Measurements from ENCODE around the gene TOP3A. TPM values are rescaled to one million over a fixed set of nuclear protein-coding genes. Genes with fewer than 3 reads are reported as not detected.

TOP3A gene
- total RNA-seq, 1 experiment from 2014 or later = 56.1 TPM

DNA sequence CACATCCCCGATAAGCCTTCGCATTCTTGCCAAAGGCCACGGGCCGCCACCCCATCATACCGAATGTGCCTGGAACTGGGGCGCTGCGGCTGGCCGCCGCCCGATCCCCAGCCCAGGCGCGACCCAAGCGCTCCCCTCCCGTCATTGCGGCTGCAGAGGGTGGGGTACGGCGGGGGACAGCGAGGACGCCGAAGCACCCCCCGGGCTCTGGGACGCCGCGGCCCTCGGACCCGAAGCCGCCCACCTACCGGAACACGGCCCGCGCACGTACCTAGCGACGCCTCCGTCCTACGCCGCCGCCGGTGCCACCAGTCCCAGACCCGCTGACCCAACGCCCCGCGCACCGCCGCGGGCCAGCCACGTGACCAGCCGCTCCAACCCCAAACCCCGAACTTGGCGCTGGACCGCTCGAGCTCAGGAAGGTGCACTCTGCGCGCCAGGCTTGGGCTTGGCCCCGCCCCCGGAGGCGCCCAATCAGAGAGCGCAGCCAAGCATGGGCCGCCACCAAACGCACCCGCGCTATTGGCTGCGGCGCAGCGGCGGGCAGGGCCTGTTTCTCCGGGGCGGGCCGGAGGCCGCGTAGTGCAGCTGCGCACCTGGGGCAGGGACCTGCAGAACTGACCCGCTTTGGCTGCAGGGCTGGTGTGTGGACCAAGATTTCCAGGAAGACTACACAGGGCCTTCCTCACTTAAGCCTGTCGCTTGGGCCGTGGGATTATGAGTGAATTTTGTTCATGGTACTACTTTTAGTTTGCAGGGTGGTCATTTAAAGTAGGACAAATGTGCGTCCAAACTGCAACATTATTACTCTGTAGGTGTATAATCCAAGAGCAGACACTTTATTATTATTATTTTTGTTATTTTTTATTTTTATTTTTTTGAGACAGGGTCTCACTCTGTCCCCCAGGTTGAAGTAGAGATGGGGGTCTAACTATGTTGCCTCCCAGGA lies 48.6 kb upstream of the TOP3A start, which contains the start of gene SHMT1 (continued):
- TF ChIP-seq, protein P1, sequence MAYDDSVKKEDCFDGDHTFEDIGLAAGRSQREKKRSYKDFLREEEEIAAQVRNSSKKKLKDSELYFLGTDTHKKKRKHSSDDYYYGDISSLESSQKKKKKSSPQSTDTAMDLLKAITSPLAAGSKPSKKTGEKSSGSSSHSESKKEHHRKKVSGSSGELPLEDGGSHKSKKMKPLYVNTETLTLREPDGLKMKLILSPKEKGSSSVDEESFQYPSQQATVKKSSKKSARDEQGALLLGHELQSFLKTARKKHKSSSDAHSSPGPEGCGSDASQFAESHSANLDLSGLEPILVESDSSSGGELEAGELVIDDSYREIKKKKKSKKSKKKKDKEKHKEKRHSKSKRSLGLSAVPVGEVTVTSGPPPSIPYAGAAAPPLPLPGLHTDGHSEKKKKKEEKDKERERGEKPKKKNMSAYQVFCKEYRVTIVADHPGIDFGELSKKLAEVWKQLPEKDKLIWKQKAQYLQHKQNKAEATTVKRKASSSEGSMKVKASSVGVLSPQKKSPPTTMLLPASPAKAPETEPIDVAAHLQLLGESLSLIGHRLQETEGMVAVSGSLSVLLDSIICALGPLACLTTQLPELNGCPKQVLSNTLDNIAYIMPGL (CRISPR knock-in tag; IDR thresholded peaks at IDR 0.05) = peak; percentile 94
- TF ChIP-seq, protein P2, sequence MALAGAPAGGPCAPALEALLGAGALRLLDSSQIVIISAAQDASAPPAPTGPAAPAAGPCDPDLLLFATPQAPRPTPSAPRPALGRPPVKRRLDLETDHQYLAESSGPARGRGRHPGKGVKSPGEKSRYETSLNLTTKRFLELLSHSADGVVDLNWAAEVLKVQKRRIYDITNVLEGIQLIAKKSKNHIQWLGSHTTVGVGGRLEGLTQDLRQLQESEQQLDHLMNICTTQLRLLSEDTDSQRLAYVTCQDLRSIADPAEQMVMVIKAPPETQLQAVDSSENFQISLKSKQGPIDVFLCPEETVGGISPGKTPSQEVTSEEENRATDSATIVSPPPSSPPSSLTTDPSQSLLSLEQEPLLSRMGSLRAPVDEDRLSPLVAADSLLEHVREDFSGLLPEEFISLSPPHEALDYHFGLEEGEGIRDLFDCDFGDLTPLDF (CRISPR knock-in tag; IDR thresholded peaks at IDR 0.05) = 0 out of 2 replicates have a peak, but pooled peaks have one; percentile 18
- TF ChIP-seq, protein P3, sequence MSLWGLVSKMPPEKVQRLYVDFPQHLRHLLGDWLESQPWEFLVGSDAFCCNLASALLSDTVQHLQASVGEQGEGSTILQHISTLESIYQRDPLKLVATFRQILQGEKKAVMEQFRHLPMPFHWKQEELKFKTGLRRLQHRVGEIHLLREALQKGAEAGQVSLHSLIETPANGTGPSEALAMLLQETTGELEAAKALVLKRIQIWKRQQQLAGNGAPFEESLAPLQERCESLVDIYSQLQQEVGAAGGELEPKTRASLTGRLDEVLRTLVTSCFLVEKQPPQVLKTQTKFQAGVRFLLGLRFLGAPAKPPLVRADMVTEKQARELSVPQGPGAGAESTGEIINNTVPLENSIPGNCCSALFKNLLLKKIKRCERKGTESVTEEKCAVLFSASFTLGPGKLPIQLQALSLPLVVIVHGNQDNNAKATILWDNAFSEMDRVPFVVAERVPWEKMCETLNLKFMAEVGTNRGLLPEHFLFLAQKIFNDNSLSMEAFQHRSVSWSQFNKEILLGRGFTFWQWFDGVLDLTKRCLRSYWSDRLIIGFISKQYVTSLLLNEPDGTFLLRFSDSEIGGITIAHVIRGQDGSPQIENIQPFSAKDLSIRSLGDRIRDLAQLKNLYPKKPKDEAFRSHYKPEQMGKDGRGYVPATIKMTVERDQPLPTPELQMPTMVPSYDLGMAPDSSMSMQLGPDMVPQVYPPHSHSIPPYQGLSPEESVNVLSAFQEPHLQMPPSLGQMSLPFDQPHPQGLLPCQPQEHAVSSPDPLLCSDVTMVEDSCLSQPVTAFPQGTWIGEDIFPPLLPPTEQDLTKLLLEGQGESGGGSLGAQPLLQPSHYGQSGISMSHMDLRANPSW (CRISPR knock-in tag; conservative IDR thresholded peaks at IDR 0.05; ENCODE audit: low read depth) = peak; percentile 85; the same call in 1 of the 2 replicates
- TF ChIP-seq, protein P4, sequence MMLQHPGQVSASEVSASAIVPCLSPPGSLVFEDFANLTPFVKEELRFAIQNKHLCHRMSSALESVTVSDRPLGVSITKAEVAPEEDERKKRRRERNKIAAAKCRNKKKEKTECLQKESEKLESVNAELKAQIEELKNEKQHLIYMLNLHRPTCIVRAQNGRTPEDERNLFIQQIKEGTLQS (CRISPR knock-in tag; conservative IDR thresholded peaks at IDR 0.05) = no peak
- TF ChIP-seq, protein P5, sequence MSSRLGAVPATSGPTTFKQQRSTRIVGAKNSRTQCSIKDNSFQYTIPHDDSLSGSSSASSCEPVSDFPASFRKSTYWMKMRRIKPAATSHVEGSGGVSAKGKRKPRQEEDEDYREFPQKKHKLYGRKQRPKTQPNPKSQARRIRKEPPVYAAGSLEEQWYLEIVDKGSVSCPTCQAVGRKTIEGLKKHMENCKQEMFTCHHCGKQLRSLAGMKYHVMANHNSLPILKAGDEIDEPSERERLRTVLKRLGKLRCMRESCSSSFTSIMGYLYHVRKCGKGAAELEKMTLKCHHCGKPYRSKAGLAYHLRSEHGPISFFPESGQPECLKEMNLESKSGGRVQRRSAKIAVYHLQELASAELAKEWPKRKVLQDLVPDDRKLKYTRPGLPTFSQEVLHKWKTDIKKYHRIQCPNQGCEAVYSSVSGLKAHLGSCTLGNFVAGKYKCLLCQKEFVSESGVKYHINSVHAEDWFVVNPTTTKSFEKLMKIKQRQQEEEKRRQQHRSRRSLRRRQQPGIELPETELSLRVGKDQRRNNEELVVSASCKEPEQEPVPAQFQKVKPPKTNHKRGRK (CRISPR knock-in tag; IDR thresholded peaks at IDR 0.05; ENCODE audit: borderline replicate concordance) = no peak
- TF ChIP-seq, protein P6, sequence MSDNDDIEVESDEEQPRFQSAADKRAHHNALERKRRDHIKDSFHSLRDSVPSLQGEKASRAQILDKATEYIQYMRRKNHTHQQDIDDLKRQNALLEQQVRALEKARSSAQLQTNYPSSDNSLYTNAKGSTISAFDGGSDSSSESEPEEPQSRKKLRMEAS (CRISPR knock-in tag; IDR thresholded peaks at IDR 0.05) = peak; percentile 92
- TF ChIP-seq TCF7 (CRISPR knock-in tag; IDR thresholded peaks at IDR 0.05; ENCODE audit: low read depth) (no peak), ZNF317 (CRISPR knock-in tag; IDR thresholded peaks at IDR 0.05; ENCODE audit: borderline replicate concordance, low read depth) (no peak), ZNF423 (CRISPR knock-in tag; IDR thresholded peaks at IDR 0.05) (no peak), CBFB (CRISPR knock-in tag; IDR thresholded peaks at IDR 0.05; ENCODE audit: low read depth) (no peak), ATF1 (CRISPR knock-in tag; IDR thresholded peaks at IDR 0.05) (no peak), NFE2L1 (CRISPR knock-in tag; IDR thresholded peaks at IDR 0.05) (peak; percentile 78; the same call in 1 of the 2 replicates), ZNF219 (CRISPR knock-in tag; IDR thresholded peaks at IDR 0.05; ENCODE audit: borderline replicate concordance) (no peak), NFYB (CRISPR knock-in tag; conservative IDR thresholded peaks at IDR 0.05; ENCODE audit: low read depth) (peak; percentile 84), SOX15 (CRISPR knock-in tag; IDR thresholded peaks at IDR 0.05) (no peak), FOXP1 (CRISPR knock-in tag; IDR thresholded peaks at IDR 0.05; ENCODE audit: borderline replicate concordance) (peak; percentile 93)
- TF ChIP-seq, protein P7, sequence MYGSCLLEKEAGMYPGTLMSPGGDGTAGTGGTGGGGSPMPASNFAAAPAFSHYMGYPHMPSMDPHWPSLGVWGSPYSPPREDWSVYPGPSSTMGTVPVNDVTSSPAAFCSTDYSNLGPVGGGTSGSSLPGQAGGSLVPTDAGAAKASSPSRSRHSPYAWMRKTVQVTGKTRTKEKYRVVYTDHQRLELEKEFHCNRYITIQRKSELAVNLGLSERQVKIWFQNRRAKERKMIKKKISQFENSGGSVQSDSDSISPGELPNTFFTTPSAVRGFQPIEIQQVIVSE (CRISPR knock-in tag; IDR thresholded peaks at IDR 0.05; ENCODE audit: borderline replicate concordance) = no peak
- TF ChIP-seq, protein P8, sequence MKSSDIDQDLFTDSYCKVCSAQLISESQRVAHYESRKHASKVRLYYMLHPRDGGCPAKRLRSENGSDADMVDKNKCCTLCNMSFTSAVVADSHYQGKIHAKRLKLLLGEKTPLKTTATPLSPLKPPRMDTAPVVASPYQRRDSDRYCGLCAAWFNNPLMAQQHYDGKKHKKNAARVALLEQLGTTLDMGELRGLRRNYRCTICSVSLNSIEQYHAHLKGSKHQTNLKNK (CRISPR knock-in tag; IDR thresholded peaks at IDR 0.05) = no peak
- TF ChIP-seq, protein P9, sequence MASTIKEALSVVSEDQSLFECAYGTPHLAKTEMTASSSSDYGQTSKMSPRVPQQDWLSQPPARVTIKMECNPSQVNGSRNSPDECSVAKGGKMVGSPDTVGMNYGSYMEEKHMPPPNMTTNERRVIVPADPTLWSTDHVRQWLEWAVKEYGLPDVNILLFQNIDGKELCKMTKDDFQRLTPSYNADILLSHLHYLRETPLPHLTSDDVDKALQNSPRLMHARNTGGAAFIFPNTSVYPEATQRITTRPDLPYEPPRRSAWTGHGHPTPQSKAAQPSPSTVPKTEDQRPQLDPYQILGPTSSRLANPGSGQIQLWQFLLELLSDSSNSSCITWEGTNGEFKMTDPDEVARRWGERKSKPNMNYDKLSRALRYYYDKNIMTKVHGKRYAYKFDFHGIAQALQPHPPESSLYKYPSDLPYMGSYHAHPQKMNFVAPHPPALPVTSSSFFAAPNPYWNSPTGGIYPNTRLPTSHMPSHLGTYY (CRISPR knock-in tag; IDR thresholded peaks at IDR 0.05) = no peak
- TF ChIP-seq, protein P10, sequence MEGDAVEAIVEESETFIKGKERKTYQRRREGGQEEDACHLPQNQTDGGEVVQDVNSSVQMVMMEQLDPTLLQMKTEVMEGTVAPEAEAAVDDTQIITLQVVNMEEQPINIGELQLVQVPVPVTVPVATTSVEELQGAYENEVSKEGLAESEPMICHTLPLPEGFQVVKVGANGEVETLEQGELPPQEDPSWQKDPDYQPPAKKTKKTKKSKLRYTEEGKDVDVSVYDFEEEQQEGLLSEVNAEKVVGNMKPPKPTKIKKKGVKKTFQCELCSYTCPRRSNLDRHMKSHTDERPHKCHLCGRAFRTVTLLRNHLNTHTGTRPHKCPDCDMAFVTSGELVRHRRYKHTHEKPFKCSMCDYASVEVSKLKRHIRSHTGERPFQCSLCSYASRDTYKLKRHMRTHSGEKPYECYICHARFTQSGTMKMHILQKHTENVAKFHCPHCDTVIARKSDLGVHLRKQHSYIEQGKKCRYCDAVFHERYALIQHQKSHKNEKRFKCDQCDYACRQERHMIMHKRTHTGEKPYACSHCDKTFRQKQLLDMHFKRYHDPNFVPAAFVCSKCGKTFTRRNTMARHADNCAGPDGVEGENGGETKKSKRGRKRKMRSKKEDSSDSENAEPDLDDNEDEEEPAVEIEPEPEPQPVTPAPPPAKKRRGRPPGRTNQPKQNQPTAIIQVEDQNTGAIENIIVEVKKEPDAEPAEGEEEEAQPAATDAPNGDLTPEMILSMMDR (IDR thresholded peaks at IDR 0.05) = no peak
- TF ChIP-seq, protein P11, sequence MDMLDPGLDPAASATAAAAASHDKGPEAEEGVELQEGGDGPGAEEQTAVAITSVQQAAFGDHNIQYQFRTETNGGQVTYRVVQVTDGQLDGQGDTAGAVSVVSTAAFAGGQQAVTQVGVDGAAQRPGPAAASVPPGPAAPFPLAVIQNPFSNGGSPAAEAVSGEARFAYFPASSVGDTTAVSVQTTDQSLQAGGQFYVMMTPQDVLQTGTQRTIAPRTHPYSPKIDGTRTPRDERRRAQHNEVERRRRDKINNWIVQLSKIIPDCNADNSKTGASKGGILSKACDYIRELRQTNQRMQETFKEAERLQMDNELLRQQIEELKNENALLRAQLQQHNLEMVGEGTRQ (CRISPR knock-in tag; IDR thresholded peaks at IDR 0.05) = peak; percentile 98
- TF ChIP-seq, protein P12, sequence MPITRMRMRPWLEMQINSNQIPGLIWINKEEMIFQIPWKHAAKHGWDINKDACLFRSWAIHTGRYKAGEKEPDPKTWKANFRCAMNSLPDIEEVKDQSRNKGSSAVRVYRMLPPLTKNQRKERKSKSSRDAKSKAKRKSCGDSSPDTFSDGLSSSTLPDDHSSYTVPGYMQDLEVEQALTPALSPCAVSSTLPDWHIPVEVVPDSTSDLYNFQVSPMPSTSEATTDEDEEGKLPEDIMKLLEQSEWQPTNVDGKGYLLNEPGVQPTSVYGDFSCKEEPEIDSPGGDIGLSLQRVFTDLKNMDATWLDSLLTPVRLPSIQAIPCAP (CRISPR knock-in tag; IDR thresholded peaks at IDR 0.05) = no peak

All from WTC11 (cell line).